Natural killer cell (primary cell): ENCODE data around the gene SMAD4. TPM values are rescaled to one million over a fixed set of nuclear protein-coding genes. Genes with fewer than 3 reads are reported as not detected.
A peak's percentile ranks its signal among the peaks of the same experiment; 100 is the strongest.

ENCODE experiments used
- ATAC-seq, 3 donors: fragments of 150-1000 bp in 2 of 3; fragments of 200-7000 bp in 1 of 3; cut with Tn5 transposase; 1 replicate in 1 of 3; 2 replicates in 2 of 3; pipeline ENCODE4 v1.10.0; 2021; ENCODE audit warnings: mild to moderate bottlenecking in 2 of 3, moderate library complexity in 2 of 3
- DNase-seq, 2 donors: peaks; one replicate each; pipeline versions ENCODE4 v3.0.0 to v3.0.0-alpha.2; 2013 to 2021; ENCODE audit warnings: mixed read lengths in 1 of 2
- H3K27ac ChIP-seq: one replicate; pipeline ENCODE4 v1.5.1; 2013; ENCODE audit warnings: mild to moderate bottlenecking, low read length
- H3K27me3 ChIP-seq: one replicate; pipeline ENCODE4 v1.6.1; 2013; ENCODE audit warnings: low read length; ENCODE audit not compliant: control insufficient read depth, insufficient read depth
- H3K36me3 ChIP-seq: one replicate; pipeline ENCODE4 v1.6.1; 2013; ENCODE audit warnings: low read length; ENCODE audit not compliant: control insufficient read depth, insufficient read depth
- H3K4me1 ChIP-seq: one replicate; pipeline ENCODE4 v1.6.1; 2013; ENCODE audit warnings: low read length; ENCODE audit not compliant: control insufficient read depth, insufficient read depth
- H3K4me3 ChIP-seq: one replicate; pipeline ENCODE4 v1.5.1; 2013; ENCODE audit warnings: low read length
- H3K9me3 ChIP-seq: one replicate; pipeline ENCODE4 v1.6.1; 2013; ENCODE audit warnings: low read length; ENCODE audit not compliant: control insufficient read depth, insufficient read depth
- H3K27ac Mint-ChIP-seq, 2 donors: one replicate each; pipeline ENCODE4 v1.8.0; 2022; ENCODE audit warnings: mild to moderate bottlenecking in 2 of 2, mixed read lengths in 2 of 2, moderate library complexity in 1 of 2
- H3K27me3 Mint-ChIP-seq, 2 donors: one replicate each; pipeline ENCODE4 v1.8.0; 2022; ENCODE audit warnings: low read depth in 2 of 2, mixed read lengths in 2 of 2
- H3K36me3 Mint-ChIP-seq: one replicate; pipeline ENCODE4 v1.8.0; 2022; ENCODE audit warnings: mixed read lengths
- H3K4me1 Mint-ChIP-seq, 2 donors: one replicate each; pipeline ENCODE4 v1.8.0; 2022; ENCODE audit warnings: mixed read lengths in 2 of 2
- H3K4me3 Mint-ChIP-seq: one replicate; pipeline ENCODE4 v1.8.0; 2022; ENCODE audit warnings: mild to moderate bottlenecking, moderate library complexity, mixed read lengths
- H3K9me3 Mint-ChIP-seq, 2 donors: one replicate each; pipeline ENCODE4 v1.8.0; 2022; ENCODE audit warnings: mixed read lengths in 2 of 2
- CTCF ChIP-seq: fragments of 200-600 bp; IDR thresholded peaks from one replicate; pipeline ENCODE4 v1.8.0; 2022; ENCODE audit warnings: antibody characterized with exemption
- WGBS: methylation state at CpG from one replicate; pipeline ENCODE4 v1.1.7; 2013; ENCODE audit warnings: missing lambda C conversion rate; ENCODE audit not compliant: insufficient coverage; 5-methylcytosine and 5-hydroxymethylcytosine counted together
- intact Hi-C: fragments of 100-400 bp; cut with micrococcal nuclease; formaldehyde crosslinking; loops from one replicate; pipeline ENCODE4 v1.14.2; 2022
- total RNA-seq, 4 donors: library from RNA; stranded (reverse); fragments of 120-200 nt in 1 of 4; gene quantifications; one replicate each; pipeline versions ENCODE4 v1.2.3 to v1.2.4, GENCODE V29; 2013 to 2022

SMAD4 gene
- total RNA-seq, 3 donors from 2014 or later (not counting 1 experiment from before 2014, with no cell fraction given), result 63.4 to 92.7 (median 73.8) TPM

GRCh38 chr18:51028201-51028805 is 1.7 kb upstream of the SMAD4 start:
- peaks cover 11% of the 10 kb centered on the region for H3K4me1 ChIP-seq
- Mint-ChIP-seq H3K4me3 (peak overlapping the region; percentile 92), H3K9me3 (no peaks in the 10 kb centered on the region), H3K4me1 (peaks cover 40 to 45% of the 10 kb centered on the region in 2 donors), H3K27ac (peak overlapping the region; percentile 86 to 90), H3K27me3 (no peaks in the 10 kb centered on the region), H3K36me3 (no peaks in the 10 kb centered on the region)
- H3K27me3 ChIP-seq, result no peaks in the 10 kb centered on the region
- no peaks in the 10 kb centered on the region for H3K9me3 ChIP-seq
- no peak for TF ChIP-seq CTCF
- ATAC-seq (no peak), DNase-seq (peak in 1 of 2 donors; percentile 38)
- no peak overlapping the region for H3K4me3 ChIP-seq
- H3K36me3 ChIP-seq, result peaks cover 2% of the 10 kb centered on the region
- no peak overlapping the region for H3K27ac ChIP-seq
- intact Hi-C loops, result no loop called here
- 90% methylated on average over 3 of the region's 4 CpGs for WGBS

- H3K27me3 ChIP-seq, result no peaks in the 10 kb centered on the region
- H3K9me3 ChIP-seq, result no peaks in the 10 kb centered on the region
- peaks cover 14% of the 10 kb centered on the region for H3K4me1 ChIP-seq
- DNase-seq (no peak), ATAC-seq (no peak)
- intact Hi-C loops, result loop anchor here (1.0 kb wide), 1 partner anchor 150 kb away; the partner anchor contains the start of gene ME2
- TF ChIP-seq CTCF, result no peak
- peak overlapping the region; percentile 68 for H3K4me3 ChIP-seq
- Mint-ChIP-seq H3K4me3 (peak overlapping the region; percentile 92), H3K4me1 (peaks cover 45 to 47% of the 10 kb centered on the region in 2 donors), H3K27ac (peak overlapping the region; percentile 86 to 90), H3K27me3 (no peaks in the 10 kb centered on the region), H3K36me3 (no peaks in the 10 kb centered on the region), H3K9me3 (no peaks in the 10 kb centered on the region)
- H3K36me3 ChIP-seq, result peaks cover 2% of the 10 kb centered on the region
- 26% methylated on average over 10 of the region's 10 CpGs for WGBS
- H3K27ac ChIP-seq, result peak overlapping the region; percentile 91
Measured at GRCh38 chr18:51029378-51029693, 677 bp upstream of the SMAD4 start.

GRCh38 chr18:51030537-51031258 is 685 bp downstream of the SMAD4 start:
- H3K9me3 ChIP-seq, result no peaks in the 10 kb centered on the region
- Mint-ChIP-seq H3K36me3 (no peaks in the 10 kb centered on the region), H3K27me3 (no peaks in the 10 kb centered on the region), H3K27ac (peak overlapping the region; percentile 90 to 95), H3K4me3 (peak overlapping the region; percentile 99), H3K9me3 (no peaks in the 10 kb centered on the region), H3K4me1 (peaks cover 57% of the 10 kb centered on the region in 2 donors)
- DNase-seq (peak; percentile 68 to 79), ATAC-seq (peak; percentile 64 to 78 (median 68))
- no peaks in the 10 kb centered on the region for H3K36me3 ChIP-seq
- intact Hi-C loops, result loop anchor here (5.0 kb wide), 2 partner anchors 63 to 167 kb away; partner anchors contain the start of genes ELAC1 and MEX3C
- no peak for TF ChIP-seq CTCF
- H3K4me3 ChIP-seq, result peak overlapping the region; percentile 68
- H3K27ac ChIP-seq, result peak overlapping the region; percentile 91
- WGBS, result 0% methylated on average over 66 of the region's 66 CpGs
- H3K4me1 ChIP-seq, result peaks cover 22% of the 10 kb centered on the region
- no peaks in the 10 kb centered on the region for H3K27me3 ChIP-seq
